GM23248 (cell line): ENCODE results near the gene MADCAM1.

ENCODE experiments used
- EZH2 ChIP-seq: fragments of 200-600 bp; sonication (generic); IDR thresholded peaks from 2 replicates; pipeline ENCODE4 v1.6.1; 2018; ENCODE audit warnings: antibody characterized with exemption, mild to moderate bottlenecking; ENCODE audit not compliant: insufficient read depth, poor library complexity, severe bottlenecking
- EZH2phosphoT487 ChIP-seq: fragments of 200-600 bp; sonication (generic); IDR thresholded peaks from 2 replicates; pipeline ENCODE4 v1.6.1; 2018; ENCODE audit warnings: antibody characterized with exemption, moderate library complexity, mild to moderate bottlenecking, low read depth; ENCODE audit not compliant: insufficient read depth

DNA sequence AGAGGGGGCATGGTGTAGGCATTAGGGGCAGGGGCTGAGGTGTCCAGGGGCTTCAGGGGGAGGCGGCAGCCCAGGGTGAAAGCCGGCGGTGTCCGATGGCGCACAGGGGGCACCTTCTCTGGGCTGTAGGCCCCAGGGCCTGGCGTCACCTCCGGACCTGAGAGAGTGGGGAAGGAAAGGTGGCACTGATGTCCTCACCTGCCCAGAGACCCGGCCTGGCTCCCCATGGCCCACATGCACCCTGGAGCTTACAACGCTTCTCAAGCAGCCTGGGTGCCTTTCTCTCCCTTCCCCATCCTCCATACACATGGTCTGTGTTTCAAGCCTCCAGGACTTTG is 32.1 kb upstream of the MADCAM1 start:
- TF ChIP-seq EZH2: no peak
- no peak for TF ChIP-seq EZH2phosphoT487
